AG09309 (cell line): ENCODE measurements around the gene KLK12.
"Not testable (repeated sequence)": the region's sequence is repeated elsewhere in the genome, so short reads cannot be mapped to it uniquely, and the experiment has no call there.

ENCODE experiments used
- DNase-seq: peaks from one replicate; pipeline ENCODE4 v3.0.0-alpha.2; 2010; ENCODE audit warnings: low read depth
- H3K4me3 ChIP-seq: 2 replicates; pipeline ENCODE4 v1.5.1; 2011; ENCODE audit warnings: mild to moderate bottlenecking, low read depth, low read length, moderate library complexity; ENCODE audit not compliant: control insufficient read depth
- CTCF ChIP-seq: IDR thresholded peaks from 2 replicates; pipeline ENCODE4 v1.5.1; 2011; ENCODE audit warnings: mild to moderate bottlenecking, low read depth, low read length, inconsistent platforms; ENCODE audit not compliant: insufficient read depth, control insufficient read depth; ENCODE audit errors: missing control alignments

The KLK12 gene

GRCh38 chr19:50998686-50999085 is 36.1 kb downstream of the KLK12 start:
- DNase-seq: no peak
- H3K4me3 ChIP-seq: no peak overlapping the region
- no peak for TF ChIP-seq CTCF

DNA sequence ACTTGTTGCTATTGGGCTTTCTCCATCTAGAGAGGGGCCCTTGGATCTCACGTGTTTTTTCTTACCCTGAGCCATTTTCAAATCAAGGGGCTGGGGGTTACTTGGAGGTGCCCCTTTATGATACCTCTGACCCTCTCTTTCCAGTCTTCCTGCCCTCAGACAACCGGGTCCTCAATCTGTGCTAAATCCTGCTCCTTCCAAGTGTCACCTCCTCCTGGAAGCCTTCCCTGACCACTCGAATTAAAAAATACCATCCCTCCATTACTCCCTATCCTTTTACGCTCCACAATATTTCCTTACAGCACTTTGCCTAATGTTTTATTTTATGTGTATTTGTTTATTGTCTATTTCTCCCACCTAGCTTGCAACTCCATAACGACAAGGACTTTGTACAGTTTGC is 36.7 kb downstream of the KLK12 start:
- no peak overlapping the region for H3K4me3 ChIP-seq
- no peak for TF ChIP-seq CTCF
- no peak for DNase-seq

DNA sequence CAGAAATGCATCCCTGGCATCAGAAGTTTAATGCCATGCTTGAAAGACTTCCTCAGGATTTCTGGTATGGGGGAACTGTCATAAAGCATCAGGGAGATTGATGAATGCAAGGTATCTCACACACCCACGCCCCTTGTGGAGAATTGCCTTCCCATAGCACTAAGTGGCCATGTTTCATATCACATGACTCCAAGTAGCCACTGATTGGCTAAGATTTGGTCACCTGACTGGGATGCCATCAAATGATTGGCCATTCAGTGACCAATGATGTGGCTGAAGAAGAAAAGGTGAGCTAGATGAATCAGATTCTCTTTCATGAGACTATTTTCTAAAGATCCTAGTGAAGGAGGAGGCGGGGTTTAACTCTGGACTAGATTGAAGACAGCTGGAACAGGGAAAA is 40.7 kb downstream of the KLK12 start:
- DNase-seq: no peak
- TF ChIP-seq CTCF: no peak
- H3K4me3 ChIP-seq: no peak overlapping the region

GRCh38 chr19:50992666-50993035 is 42.2 kb downstream of the KLK12 start:
- no peak for DNase-seq
- no peak overlapping the region for H3K4me3 ChIP-seq
- TF ChIP-seq CTCF: no peak

DNA sequence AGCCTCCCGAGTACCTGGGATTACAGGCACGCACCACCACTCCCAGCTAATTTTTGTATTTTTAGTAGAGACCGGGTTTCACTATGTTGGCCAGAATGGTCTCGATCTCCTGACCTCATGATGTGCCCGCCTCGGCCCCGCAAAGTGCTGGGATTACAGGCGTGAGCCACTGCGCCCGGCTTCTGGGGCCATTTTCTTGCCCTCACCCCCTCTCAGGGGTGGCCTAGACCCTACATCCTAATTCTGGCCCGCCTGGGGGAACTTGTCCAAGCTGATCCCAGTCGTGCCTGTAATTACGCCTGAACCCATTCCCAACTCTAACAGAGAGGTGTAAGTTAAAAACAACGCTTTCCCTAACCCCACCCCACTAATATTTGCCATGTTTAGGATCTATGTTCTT is 50.4 kb downstream of the KLK12 start:
- not testable (repeated sequence) for H3K4me3 ChIP-seq, DNase-seq

DNA sequence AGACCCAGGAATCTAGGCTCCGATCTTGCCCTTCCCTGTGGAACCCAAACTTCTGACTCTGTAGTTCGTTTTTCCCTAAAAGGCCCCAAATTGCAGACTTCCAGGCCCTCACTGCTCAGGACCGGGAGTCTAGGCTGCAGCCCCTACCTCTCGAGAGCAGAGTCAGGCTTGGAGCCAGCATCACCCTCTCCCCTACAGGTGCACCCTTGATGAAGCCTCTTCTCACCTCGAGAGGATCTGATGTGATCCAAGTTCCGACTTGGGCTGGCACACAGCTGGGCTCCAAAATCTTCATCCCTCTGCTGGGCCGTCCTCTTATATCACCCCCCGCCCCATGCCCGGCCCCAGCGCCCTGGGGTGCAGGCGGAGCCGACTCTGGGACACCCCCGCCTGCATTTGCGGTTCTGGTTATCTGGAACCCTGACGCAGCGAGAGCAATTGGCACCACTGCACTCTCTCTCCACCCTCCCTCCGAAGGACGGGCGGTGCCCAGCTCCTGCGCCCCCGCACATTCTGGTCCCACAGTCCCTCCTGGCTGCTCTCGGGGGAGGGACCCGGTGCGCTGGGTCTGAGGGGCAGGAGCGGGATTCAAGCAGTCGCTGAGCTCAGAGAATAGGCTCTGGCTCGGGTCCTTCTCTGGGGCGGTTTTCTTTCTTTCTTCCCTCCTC is 51.0 kb downstream of the KLK12 start, which contains the start of gene KLK7:
KLK7 (minus strand) TSS at position 293 of the 668 bp plus-strand sequence. CDS start 1,518 bp downstream, outside the sequence.
- no peak within 1 kb of the TSS for H3K4me3 ChIP-seq
- no peak for DNase-seq

GRCh38 chr19:50982186-50982585 is 52.6 kb downstream of the KLK12 start:
- no peak overlapping the region for H3K4me3 ChIP-seq
- DNase-seq: no peak

More for the DNA sequence above, 51.0 kb downstream of the KLK12 start, which contains the start of gene KLK7:
- no peak for TF ChIP-seq CTCF

More at GRCh38 chr19:50982186-50982585, 52.6 kb downstream of the KLK12 start:
- no peak for TF ChIP-seq CTCF
